ENCODE data around the gene LANCL2.
"Not testable (repeated sequence)": the region's sequence is repeated elsewhere in the genome, so short reads cannot be mapped to it uniquely, and the experiment has no call there.

Gene LANCL2

GRCh38 chr7:55472406-55472805, 107.3 kb downstream of the LANCL2 start:
- DNase-seq (ENCODE audit: low read depth): not testable (repeated sequence)

GRCh38 chr7:55472928-55473725, 108.0 kb downstream of the LANCL2 start:
- DNase-seq (ENCODE audit: low read depth): no peak

DNA sequence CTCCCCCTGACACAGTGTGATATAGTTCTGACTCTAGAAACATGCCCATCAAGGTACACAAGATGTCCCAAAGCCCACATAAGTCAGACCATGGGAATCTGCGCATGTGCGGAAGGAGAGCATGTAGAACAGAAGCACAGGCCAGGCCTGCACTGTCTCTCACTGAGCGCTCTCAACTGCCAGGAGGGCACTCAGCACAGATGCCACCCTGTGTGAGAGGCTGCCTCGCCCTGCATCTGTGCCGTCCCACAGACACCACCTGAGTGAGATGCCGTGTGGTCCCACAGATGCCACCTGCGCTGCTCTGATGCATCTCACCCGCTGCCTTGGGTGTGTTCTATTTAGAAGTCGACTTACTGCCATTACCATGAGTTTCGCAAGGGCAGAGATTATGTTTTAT, 108.8 kb downstream of the LANCL2 start:
- no peak for DNase-seq (ENCODE audit: low read depth)

DNA sequence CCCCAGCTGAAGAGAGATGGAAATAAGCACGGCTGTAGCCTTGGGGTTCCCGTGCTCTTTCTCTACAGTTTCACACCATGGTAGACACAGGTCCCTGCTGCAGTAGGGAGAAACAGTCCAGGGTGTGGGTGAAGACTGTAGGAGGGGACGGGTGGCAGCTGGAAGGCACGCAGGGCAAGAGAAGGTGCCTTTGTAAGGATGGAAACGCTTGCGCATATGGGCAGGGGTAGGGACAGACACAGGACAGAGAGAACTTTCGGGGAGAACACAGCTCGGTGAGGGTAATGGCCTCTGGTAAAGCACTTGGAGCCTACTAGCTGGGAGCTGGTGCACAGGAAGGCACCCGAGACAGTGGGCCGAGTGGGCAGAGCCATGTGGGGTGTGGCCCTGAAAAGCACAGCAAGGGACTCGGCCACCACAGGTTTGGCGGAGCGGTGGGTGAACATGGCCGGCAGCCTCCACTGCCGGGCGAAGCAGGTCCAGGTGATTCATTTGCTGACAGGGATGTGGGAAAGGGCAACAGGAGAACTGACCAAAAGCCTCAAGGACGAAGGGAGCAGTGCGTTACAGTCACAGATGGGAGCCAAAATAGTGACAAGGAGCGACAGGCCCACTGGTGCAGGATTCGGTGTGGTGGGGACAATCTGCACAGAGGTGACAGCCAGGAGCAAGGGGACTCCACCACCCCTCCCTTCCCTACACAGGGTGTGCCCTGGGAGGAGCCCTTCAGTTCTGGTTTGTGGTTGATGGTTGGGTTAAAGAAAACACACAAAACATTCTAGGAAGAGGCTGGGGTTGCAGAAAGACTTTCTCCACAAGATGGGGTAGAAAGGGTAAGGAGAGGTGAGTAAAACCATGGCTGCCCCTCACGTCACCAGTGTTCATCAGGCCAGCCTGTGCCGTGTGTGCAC, 110.1 kb downstream of the LANCL2 start:
- DNase-seq (ENCODE audit: low read depth): no peak

DNA sequence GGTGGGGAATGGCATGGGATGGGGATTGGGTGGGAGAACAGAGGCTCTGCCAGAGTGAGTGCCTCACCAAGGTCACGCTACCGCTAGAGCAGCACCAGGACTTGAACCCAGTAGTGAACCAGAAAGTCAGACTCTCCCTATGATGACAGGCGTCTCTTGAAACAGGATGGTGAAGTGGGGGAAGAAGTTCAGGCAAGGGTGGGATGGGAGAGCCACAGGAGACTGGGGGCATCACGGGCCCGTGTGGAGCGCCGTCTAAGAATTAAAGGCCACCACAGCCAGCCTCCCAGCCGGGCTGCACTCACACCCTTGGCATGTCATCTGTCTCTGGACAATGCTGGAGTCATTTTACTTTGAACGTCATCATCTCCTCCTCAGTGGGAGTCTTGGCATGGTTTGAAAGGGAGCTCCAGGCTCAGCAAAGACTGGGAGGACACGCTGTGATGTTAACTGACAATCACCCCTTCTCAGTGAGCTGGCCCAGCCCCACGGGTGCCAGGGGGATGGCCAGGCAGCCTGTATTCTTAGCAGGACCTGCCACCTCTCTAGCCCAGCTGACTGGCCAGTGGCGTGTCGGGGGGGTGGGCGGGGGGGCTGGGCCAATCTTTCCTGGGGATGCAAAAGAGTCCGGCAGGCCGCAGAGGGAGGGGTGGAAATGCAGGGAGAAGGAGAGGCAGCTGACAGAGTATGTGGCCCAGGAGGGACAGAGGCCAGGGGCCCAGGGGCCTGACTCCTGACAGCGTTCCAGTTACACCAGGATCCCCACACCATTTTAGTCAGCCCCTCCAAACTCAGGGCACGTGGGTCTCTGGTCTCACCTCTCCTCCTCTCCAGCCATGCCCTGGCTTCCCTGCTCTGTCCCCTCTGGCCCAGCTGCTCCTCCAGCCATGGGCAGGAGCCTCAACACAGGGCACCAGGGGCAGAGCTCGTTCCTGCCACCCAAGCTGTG, 111.0 kb downstream of the LANCL2 start:
- no peak for DNase-seq (ENCODE audit: low read depth)

GRCh38 chr7:55476852-55477780, 112.0 kb downstream of the LANCL2 start:
- DNase-seq (ENCODE audit: low read depth): no peak

- no peak for DNase-seq (ENCODE audit: low read depth)
These were observed 112.7 kb downstream of the LANCL2 start for GRCh38 chr7:55477781-55478374.

GRCh38 chr7:55478700-55479099, 113.6 kb downstream of the LANCL2 start:
- DNase-seq (ENCODE audit: low read depth): no peak

GRCh38 chr7:55481155-55481554, 116.0 kb downstream of the LANCL2 start:
- no peak for DNase-seq (ENCODE audit: low read depth)

DNA sequence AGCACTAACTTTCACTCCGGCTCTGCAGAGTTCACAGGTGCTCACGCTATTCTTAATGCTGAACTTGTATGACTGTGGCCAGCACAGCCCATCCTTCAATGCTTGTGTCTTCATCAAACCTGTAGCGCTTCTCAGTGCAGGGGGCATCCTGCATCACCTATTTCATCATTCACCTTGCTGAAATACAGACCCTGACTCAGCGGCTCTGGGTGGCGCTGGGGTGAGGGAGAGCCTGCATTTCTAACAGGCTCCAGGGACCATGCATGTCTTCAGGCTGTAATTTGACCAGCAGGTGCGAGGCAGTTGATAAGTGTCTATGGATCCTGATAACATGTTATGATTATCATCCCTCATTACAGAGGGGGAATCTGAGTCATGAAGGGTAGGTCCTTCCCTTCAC, 117.9 kb downstream of the LANCL2 start:
- DNase-seq (ENCODE audit: low read depth): no peak
